Liver (tissue), 9 donors: ENCODE data around the gene RNF4. TPM values are rescaled to one million over a fixed set of nuclear protein-coding genes. Genes with fewer than 3 reads are reported as not detected.

Experiments
- DNase-seq: peaks from one replicate; pipeline ENCODE4 v3.0.0-alpha.2; 2017; ENCODE audit warnings: low spot score
- H3K27ac ChIP-seq, 2 donors: one replicate each; pipeline ENCODE4 v1.7.0; 2013; ENCODE audit warnings: inconsistent platforms in 2 of 2, low read length in 2 of 2, control low read depth in 1 of 2, low read depth in 1 of 2, mild to moderate bottlenecking in 1 of 2
- H3K27me3 ChIP-seq, 4 donors: one replicate each; pipeline versions ENCODE4 v1.6.1 to v1.7.0; 2013; ENCODE audit warnings: low read length in 3 of 4, inconsistent platforms in 1 of 4, mild to moderate bottlenecking in 1 of 4, moderate library complexity in 1 of 4; ENCODE audit not compliant: control insufficient read depth in 4 of 4, insufficient read depth in 4 of 4
- H3K36me3 ChIP-seq, 4 donors: one replicate each; pipeline versions ENCODE4 v1.6.1 to v1.7.0; 2013; ENCODE audit warnings: low read length in 3 of 4, mild to moderate bottlenecking in 3 of 4, low read depth in 1 of 4, moderate library complexity in 1 of 4; ENCODE audit not compliant: control insufficient read depth in 4 of 4, insufficient read depth in 3 of 4
- H3K4me1 ChIP-seq, 4 donors: one replicate each; pipeline versions ENCODE4 v1.6.1 to v1.7.0; 2013; ENCODE audit warnings: low read length in 3 of 4, mild to moderate bottlenecking in 3 of 4, moderate library complexity in 1 of 4; ENCODE audit not compliant: control insufficient read depth in 4 of 4, insufficient read depth in 4 of 4
- H3K4me3 ChIP-seq, 3 donors: one replicate each; pipeline versions ENCODE4 v1.6.1 to v1.7.0; 2013; ENCODE audit warnings: low read length in 3 of 3, control low read depth in 1 of 3, low read depth in 1 of 3, mild to moderate bottlenecking in 1 of 3
- H3K9ac ChIP-seq, 2 donors: one replicate each; pipeline ENCODE4 v1.7.0; 2013; ENCODE audit warnings: low read length in 2 of 2, mild to moderate bottlenecking in 2 of 2, moderate library complexity in 2 of 2, control low read depth in 1 of 2, low read depth in 1 of 2
- H3K9me3 ChIP-seq, 4 donors: one replicate each; pipeline versions ENCODE4 v1.6.1 to v1.7.0; 2013; ENCODE audit warnings: low read length in 3 of 4; ENCODE audit not compliant: control insufficient read depth in 4 of 4
- FOXA1 ChIP-seq: IDR thresholded peaks from 2 replicates; pipeline ENCODE4 v1.6.1; 2016; ENCODE audit warnings: antibody characterized with exemption
- GABPA ChIP-seq, 2 donors: IDR thresholded peaks in 1 of 2; conservative IDR thresholded peaks in 1 of 2; 2 replicates each; pipeline ENCODE4 v1.6.1; 2016; ENCODE audit warnings: antibody characterized with exemption in 2 of 2, mild to moderate bottlenecking in 1 of 2, moderate library complexity in 1 of 2
- HNF4G ChIP-seq: IDR thresholded peaks from 2 replicates; pipeline ENCODE4 v1.6.1; 2016; ENCODE audit warnings: antibody characterized with exemption
- JUND ChIP-seq, 2 donors: IDR thresholded peaks; 2 replicates each; pipeline ENCODE4 v1.6.1; 2016; ENCODE audit warnings: antibody characterized with exemption in 2 of 2
- NR2F2 ChIP-seq: IDR thresholded peaks from 2 replicates; pipeline ENCODE4 v1.6.1; 2016; ENCODE audit warnings: antibody characterized with exemption
- RAD21 ChIP-seq, 2 donors: IDR thresholded peaks; 2 replicates each; pipeline ENCODE4 v1.6.1; 2016; ENCODE audit warnings: antibody characterized with exemption in 2 of 2, mild to moderate bottlenecking in 2 of 2
- RXRA ChIP-seq, 2 donors: IDR thresholded peaks; 2 replicates each; pipeline ENCODE4 v1.6.1; 2017 to 2018; ENCODE audit warnings: antibody characterized with exemption in 2 of 2, mild to moderate bottlenecking in 1 of 2
- SP1 ChIP-seq: IDR thresholded peaks from 2 replicates; pipeline ENCODE4 v1.6.1; 2018; ENCODE audit warnings: antibody characterized with exemption, mild to moderate bottlenecking
- TAF1 ChIP-seq: conservative IDR thresholded peaks from 2 replicates; pipeline ENCODE4 v1.6.1; 2016; ENCODE audit warnings: antibody characterized with exemption, mild to moderate bottlenecking
- YY1 ChIP-seq: IDR thresholded peaks from 2 replicates; pipeline ENCODE4 v1.6.1; 2016; ENCODE audit warnings: antibody characterized with exemption, mild to moderate bottlenecking
- WGBS: extraction: QIAGEN DNeasy Blood & Tissue Kit; methylation state at CpG from one replicate; pipeline ENCODE4 v1.1.7; 2013; 5-methylcytosine and 5-hydroxymethylcytosine counted together
- polyA plus RNA-seq, 2 donors: library from polyadenylated mRNA; stranded (reverse) in 1 of 2; unstranded in 1 of 2; fragments of 200-250 nt in 1 of 2; fragments of >200 nt in 1 of 2; fragmentation: Nextera tagmentation in 1 of 2; extraction: Ambion mirVana in 1 of 2; gene quantifications; one replicate each; pipeline versions ENCODE4 v1.2.1 to v1.2.3, GENCODE V29; 2013 to 2015
- total RNA-seq, 2 donors: library from RNA; depleted of rRNA; stranded (reverse); fragments of >200 nt; gene quantifications; one replicate each; pipeline ENCODE4 v1.2.3, GENCODE V29; 2014
- TF ChIP-seq, protein P1 (sequence below): IDR thresholded peaks from 2 replicates; pipeline ENCODE4 v1.6.1; 2016; ENCODE audit warnings: antibody characterized with exemption
- TF ChIP-seq, protein P2 (sequence below): IDR thresholded peaks from 2 replicates; pipeline ENCODE4 v1.6.1; 2016; ENCODE audit warnings: antibody characterized with exemption
- TF ChIP-seq, protein P3 (sequence below): IDR thresholded peaks from 2 replicates; pipeline ENCODE4 v1.6.1; 2016; ENCODE audit warnings: antibody characterized with exemption, mild to moderate bottlenecking
- TF ChIP-seq, protein P4 (sequence below): fragments of 150-350 bp; IDR thresholded peaks from 2 replicates; pipeline ENCODE4 v1.5.1; 2017; ENCODE audit warnings: improper control_type of control experiment, low read depth, low read length; ENCODE audit not compliant: missing input control
- donor health status: healthy.
- donor health status: healthy.
- donor health status: healthy.
- donor health status: healthy.
- donor health status: healthy.

RNF4 gene
- total and polyA plus RNA-seq, 4 donors = 13.0 to 31.0 (median 17.2) TPM

DNA sequence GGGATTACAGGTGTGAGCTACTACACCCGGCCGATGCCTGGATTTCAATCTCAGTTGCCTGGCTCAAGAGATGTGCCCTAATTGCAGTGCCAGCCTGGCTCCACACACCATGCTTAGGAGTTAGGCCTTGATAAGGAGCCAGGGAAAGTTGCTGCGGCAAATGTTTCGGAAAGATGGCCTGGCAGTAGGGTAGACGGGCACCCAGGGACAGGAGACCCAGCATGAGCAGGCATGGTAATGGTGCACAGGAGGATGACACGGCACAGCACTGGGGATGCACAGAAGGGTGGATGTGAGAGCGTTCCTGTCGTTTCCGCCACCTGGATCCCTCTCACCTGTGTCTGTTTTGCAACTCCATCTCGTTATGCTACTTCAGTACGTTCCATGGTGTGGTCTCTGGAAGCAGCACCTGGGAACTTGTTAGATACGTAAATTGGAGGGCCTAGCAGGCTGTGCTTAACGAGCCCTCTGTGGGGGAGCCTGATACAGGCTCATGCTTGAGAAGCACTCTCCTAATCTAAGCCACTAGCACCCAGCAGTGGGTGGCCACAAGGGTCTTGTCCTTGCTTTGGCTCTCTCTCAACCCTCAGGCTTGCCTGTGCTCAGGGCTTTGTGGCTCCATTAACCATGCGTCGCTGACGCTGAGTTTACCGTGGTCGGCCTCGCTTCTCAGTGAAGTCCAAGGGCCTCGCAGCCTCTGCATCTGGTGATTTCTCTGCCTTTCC is 20.3 kb downstream of the RNF4 start:
- H3K36me3 ChIP-seq = peaks cover 3 to 23% (median 14%) of the 10 kb centered on the region in 4 donors

More for the DNA sequence above, 20.3 kb downstream of the RNF4 start:
- Histone ChIP-seq H3K4me3 (no peak overlapping the region), H3K9me3 (no peaks in the 10 kb centered on the region), H3K27ac (no peak overlapping the region), H3K9ac (no peak overlapping the region), H3K4me1 (peaks cover 0 to 17% (median 5%) of the 10 kb centered on the region in 4 donors), H3K27me3 (no peaks in the 10 kb centered on the region)
- 94% methylated on average over 20 of the region's 20 CpGs for WGBS
- DNase-seq = no peak
- TF ChIP-seq TAF1 = no peak
- TF ChIP-seq, protein P1, sequence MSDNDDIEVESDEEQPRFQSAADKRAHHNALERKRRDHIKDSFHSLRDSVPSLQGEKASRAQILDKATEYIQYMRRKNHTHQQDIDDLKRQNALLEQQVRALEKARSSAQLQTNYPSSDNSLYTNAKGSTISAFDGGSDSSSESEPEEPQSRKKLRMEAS = no peak
- TF ChIP-seq, protein P2, sequence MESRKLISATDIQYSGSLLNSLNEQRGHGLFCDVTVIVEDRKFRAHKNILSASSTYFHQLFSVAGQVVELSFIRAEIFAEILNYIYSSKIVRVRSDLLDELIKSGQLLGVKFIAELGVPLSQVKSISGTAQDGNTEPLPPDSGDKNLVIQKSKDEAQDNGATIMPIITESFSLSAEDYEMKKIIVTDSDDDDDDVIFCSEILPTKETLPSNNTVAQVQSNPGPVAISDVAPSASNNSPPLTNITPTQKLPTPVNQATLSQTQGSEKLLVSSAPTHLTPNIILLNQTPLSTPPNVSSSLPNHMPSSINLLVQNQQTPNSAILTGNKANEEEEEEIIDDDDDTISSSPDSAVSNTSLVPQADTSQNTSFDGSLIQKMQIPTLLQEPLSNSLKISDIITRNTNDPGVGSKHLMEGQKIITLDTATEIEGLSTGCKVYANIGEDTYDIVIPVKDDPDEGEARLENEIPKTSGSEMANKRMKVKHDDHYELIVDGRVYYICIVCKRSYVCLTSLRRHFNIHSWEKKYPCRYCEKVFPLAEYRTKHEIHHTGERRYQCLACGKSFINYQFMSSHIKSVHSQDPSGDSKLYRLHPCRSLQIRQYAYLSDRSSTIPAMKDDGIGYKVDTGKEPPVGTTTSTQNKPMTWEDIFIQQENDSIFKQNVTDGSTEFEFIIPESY = no peak
- no peak for TF ChIP-seq GABPA (IDR thresholded peaks at IDR 0.05 in 1 of 2, conservative IDR thresholded peaks at IDR 0.05 in 1 of 2)
- no peak for TF ChIP-seq HNF4G
- TF ChIP-seq, protein P3, sequence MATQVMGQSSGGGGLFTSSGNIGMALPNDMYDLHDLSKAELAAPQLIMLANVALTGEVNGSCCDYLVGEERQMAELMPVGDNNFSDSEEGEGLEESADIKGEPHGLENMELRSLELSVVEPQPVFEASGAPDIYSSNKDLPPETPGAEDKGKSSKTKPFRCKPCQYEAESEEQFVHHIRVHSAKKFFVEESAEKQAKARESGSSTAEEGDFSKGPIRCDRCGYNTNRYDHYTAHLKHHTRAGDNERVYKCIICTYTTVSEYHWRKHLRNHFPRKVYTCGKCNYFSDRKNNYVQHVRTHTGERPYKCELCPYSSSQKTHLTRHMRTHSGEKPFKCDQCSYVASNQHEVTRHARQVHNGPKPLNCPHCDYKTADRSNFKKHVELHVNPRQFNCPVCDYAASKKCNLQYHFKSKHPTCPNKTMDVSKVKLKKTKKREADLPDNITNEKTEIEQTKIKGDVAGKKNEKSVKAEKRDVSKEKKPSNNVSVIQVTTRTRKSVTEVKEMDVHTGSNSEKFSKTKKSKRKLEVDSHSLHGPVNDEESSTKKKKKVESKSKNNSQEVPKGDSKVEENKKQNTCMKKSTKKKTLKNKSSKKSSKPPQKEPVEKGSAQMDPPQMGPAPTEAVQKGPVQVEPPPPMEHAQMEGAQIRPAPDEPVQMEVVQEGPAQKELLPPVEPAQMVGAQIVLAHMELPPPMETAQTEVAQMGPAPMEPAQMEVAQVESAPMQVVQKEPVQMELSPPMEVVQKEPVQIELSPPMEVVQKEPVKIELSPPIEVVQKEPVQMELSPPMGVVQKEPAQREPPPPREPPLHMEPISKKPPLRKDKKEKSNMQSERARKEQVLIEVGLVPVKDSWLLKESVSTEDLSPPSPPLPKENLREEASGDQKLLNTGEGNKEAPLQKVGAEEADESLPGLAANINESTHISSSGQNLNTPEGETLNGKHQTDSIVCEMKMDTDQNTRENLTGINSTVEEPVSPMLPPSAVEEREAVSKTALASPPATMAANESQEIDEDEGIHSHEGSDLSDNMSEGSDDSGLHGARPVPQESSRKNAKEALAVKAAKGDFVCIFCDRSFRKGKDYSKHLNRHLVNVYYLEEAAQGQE = no peak
- TF ChIP-seq SP1 = no peak
- no peak for TF ChIP-seq JUND (IDR thresholded peaks at IDR 0.05)
- no peak for TF ChIP-seq NR2F2
- TF ChIP-seq FOXA1 = no peak
- no peak for TF ChIP-seq RXRA (IDR thresholded peaks at IDR 0.05)
- TF ChIP-seq, protein P4, sequence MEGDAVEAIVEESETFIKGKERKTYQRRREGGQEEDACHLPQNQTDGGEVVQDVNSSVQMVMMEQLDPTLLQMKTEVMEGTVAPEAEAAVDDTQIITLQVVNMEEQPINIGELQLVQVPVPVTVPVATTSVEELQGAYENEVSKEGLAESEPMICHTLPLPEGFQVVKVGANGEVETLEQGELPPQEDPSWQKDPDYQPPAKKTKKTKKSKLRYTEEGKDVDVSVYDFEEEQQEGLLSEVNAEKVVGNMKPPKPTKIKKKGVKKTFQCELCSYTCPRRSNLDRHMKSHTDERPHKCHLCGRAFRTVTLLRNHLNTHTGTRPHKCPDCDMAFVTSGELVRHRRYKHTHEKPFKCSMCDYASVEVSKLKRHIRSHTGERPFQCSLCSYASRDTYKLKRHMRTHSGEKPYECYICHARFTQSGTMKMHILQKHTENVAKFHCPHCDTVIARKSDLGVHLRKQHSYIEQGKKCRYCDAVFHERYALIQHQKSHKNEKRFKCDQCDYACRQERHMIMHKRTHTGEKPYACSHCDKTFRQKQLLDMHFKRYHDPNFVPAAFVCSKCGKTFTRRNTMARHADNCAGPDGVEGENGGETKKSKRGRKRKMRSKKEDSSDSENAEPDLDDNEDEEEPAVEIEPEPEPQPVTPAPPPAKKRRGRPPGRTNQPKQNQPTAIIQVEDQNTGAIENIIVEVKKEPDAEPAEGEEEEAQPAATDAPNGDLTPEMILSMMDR = no peak
- no peak for TF ChIP-seq YY1
- no peak for TF ChIP-seq RAD21 (IDR thresholded peaks at IDR 0.05)
